GM06990 (cell line): ENCODE results near the gene RNF115.

Experiments used
- DNase-seq: peaks from one replicate; pipeline ENCODE4 v3.0.0-alpha.2; 2011; ENCODE audit not compliant: insufficient read length; ENCODE audit errors: extremely low read depth
- H3K27me3 ChIP-seq: replicated peaks from 2 replicates; pipeline ENCODE4 v1.6.0; 2011; ENCODE audit warnings: low read length; ENCODE audit not compliant: control insufficient read depth, insufficient read depth
- H3K36me3 ChIP-seq: 2 replicates; pipeline ENCODE4 v1.5.1; 2011; ENCODE audit warnings: low read length; ENCODE audit not compliant: control insufficient read depth, insufficient read depth
- H3K4me3 ChIP-seq: replicated peaks from 2 replicates; pipeline ENCODE4 v1.5.1; 2011; ENCODE audit warnings: low read depth, mild to moderate bottlenecking, control low read depth, low read length
- TF ChIP-seq, protein P1 (sequence below): IDR thresholded peaks from 2 replicates; pipeline ENCODE4 v1.5.1; 2011; ENCODE audit warnings: low read length, control low read depth, mild to moderate bottlenecking, inconsistent platforms; ENCODE audit not compliant: insufficient read depth, poor library complexity, severe bottlenecking

RNF115 gene

GRCh38 chr1:145806844-145807243, 17.1 kb downstream of the RNF115 start:
- Histone ChIP-seq H3K27me3 (no peaks in the 10 kb centered on the region), H3K36me3 (no peaks in the 10 kb centered on the region), H3K4me3 (no peak overlapping the region)
- TF ChIP-seq, protein P1, sequence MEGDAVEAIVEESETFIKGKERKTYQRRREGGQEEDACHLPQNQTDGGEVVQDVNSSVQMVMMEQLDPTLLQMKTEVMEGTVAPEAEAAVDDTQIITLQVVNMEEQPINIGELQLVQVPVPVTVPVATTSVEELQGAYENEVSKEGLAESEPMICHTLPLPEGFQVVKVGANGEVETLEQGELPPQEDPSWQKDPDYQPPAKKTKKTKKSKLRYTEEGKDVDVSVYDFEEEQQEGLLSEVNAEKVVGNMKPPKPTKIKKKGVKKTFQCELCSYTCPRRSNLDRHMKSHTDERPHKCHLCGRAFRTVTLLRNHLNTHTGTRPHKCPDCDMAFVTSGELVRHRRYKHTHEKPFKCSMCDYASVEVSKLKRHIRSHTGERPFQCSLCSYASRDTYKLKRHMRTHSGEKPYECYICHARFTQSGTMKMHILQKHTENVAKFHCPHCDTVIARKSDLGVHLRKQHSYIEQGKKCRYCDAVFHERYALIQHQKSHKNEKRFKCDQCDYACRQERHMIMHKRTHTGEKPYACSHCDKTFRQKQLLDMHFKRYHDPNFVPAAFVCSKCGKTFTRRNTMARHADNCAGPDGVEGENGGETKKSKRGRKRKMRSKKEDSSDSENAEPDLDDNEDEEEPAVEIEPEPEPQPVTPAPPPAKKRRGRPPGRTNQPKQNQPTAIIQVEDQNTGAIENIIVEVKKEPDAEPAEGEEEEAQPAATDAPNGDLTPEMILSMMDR: no peak
- no peak for DNase-seq

GRCh38 chr1:145806408-145806807, 17.5 kb downstream of the RNF115 start:
- TF ChIP-seq, protein P1: no peak
- Histone ChIP-seq H3K27me3 (no peaks in the 10 kb centered on the region), H3K4me3 (no peak overlapping the region), H3K36me3 (no peaks in the 10 kb centered on the region)
- no peak for DNase-seq

GRCh38 chr1:145805057-145805456, 18.8 kb downstream of the RNF115 start:
- Histone ChIP-seq H3K4me3 (no peak overlapping the region), H3K36me3 (no peaks in the 10 kb centered on the region), H3K27me3 (no peaks in the 10 kb centered on the region)
- no peak for DNase-seq
- TF ChIP-seq, protein P1: no peak

DNA sequence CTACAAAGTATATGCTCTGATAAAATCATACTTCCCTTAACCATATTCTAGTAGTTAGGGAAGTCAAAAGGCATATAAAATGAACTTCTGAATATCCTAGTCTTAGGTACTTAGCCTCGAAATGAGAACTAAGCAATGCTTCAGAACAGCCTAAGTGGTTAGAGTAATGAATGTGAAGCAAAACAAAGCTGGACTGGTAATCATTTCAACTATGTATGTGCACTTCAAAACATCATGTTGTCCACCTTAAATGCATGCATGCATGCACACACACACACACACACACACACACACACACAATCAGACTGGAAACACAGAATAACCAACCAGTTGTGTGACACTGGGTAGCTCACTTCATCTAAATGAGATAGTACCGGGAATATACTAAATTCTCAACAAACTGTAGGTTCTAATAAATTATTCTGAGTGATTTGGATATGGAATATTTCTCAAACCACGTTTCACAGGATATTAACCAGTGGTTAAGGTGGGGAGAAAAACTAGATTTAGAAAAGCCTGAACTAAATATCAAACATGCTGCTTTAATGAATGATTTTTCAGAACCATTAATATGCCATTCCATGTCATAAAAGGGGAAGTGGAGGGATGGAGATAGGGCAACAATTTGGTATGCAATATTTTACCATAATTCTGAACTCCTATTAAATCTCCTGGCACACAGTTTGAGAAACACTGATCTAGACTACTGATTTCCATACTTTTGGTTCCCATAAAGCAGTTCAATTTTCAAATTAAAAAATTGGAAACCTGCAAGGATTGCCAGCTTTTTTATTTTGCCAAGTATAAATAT, 19.5 kb downstream of the RNF115 start:
- Histone ChIP-seq H3K27me3 (no peaks in the 10 kb centered on the region), H3K36me3 (no peaks in the 10 kb centered on the region), H3K4me3 (no peak overlapping the region)
- no peak for DNase-seq
- TF ChIP-seq, protein P1: no peak

DNA sequence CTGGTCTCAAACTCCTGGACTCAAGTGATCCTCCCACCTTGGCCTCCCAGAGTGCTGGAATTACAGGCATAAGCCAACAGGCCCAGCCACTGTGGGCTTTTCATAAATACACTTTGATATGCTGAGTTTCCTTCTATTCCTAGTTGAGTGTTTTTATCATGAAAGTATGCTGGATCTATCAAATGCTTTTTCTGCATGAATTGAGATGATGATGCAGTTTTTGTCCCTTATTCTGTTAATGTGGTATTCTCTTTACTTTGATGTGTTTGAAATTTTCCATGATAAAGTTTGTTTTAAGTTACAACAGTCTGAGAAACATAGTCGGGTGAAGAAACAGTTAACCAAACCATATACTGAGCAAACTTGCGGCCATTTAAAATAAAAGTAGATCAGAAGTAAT, 24.1 kb downstream of the RNF115 start:
- Histone ChIP-seq H3K36me3 (no peaks in the 10 kb centered on the region), H3K4me3 (no peak overlapping the region), H3K27me3 (no peaks in the 10 kb centered on the region)
- no peak for DNase-seq
- TF ChIP-seq, protein P1: no peak
